NT2/D1 (cell line): ENCODE measurements around the gene RASSF1.

Experiments used
- YY1 ChIP-seq: IDR thresholded peaks from 2 replicates; pipeline ENCODE4 v1.6.1; 2011; ENCODE audit not compliant: insufficient read length, insufficient read depth
- ZNF274 ChIP-seq: IDR thresholded peaks from 2 replicates; pipeline ENCODE4 v1.6.1; 2011; ENCODE audit warnings: mild to moderate bottlenecking, low read depth, low read length

- no peak for TF ChIP-seq YY1
- TF ChIP-seq ZNF274 = no peak
Observed at GRCh38 chr3:50321336-50322114, 19.1 kb downstream of the RASSF1 start.
